Measurements from ENCODE around the gene POLD2.
A peak's percentile ranks its signal among the peaks of the same experiment; 100 is the strongest.

The POLD2 gene

GRCh38 chr7:44100458-44101302 lies 22.7 kb downstream of the POLD2 start:
- DNase-seq, result no peak

GRCh38 chr7:44099669-44100068 lies 23.7 kb downstream of the POLD2 start:
- DNase-seq, result no peak

GRCh38 chr7:44098092-44099068 lies 25.0 kb downstream of the POLD2 start:
- no peak for DNase-seq

GRCh38 chr7:44097064-44097932 lies 26.1 kb downstream of the POLD2 start:
- no peak for DNase-seq

- no peak for DNase-seq
Measured at GRCh38 chr7:44096326-44096881, 26.9 kb downstream of the POLD2 start.

- no peak for DNase-seq
Measured at GRCh38 chr7:44095781-44096180, 27.6 kb downstream of the POLD2 start.

- no peak for DNase-seq
Measured at GRCh38 chr7:44094883-44095592, 28.3 kb downstream of the POLD2 start.

- no peak for DNase-seq
Measured at GRCh38 chr7:44094365-44094764, 29.0 kb downstream of the POLD2 start.

- DNase-seq, result no peak
Measured at GRCh38 chr7:44093102-44093641, 30.2 kb downstream of the POLD2 start.

GRCh38 chr7:44087911-44088838 lies 35.2 kb downstream of the POLD2 start:
- no peak for DNase-seq

GRCh38 chr7:44086627-44087026 lies 36.7 kb downstream of the POLD2 start:
- no peak for DNase-seq

GRCh38 chr7:44085546-44085945 lies 37.8 kb downstream of the POLD2 start:
- no peak for DNase-seq

GRCh38 chr7:44084701-44085100 lies 38.6 kb downstream of the POLD2 start:
- DNase-seq, result no peak

- no peak for DNase-seq
Measured at GRCh38 chr7:44083796-44084195, 39.6 kb downstream of the POLD2 start.

GRCh38 chr7:44082541-44083207 lies 40.7 kb downstream of the POLD2 start:
- DNase-seq, result peak; percentile 89

GRCh38 chr7:44081266-44081748 lies 42.0 kb downstream of the POLD2 start:
- DNase-seq, result no peak

- no peak for DNase-seq
Measured at GRCh38 chr7:44080686-44081265, 42.6 kb downstream of the POLD2 start.

- DNase-seq, result no peak
Measured at GRCh38 chr7:44080118-44080517, 43.2 kb downstream of the POLD2 start.

Measured in NCI-H2029 treated with DMSO at 0.1 percent for 48 hours (cell line).